Activated CD8-positive, alpha-beta memory T cell treated with anti-CD3 and anti-CD28 coated beads, Interleukin-2, amount 50 U/mL, for 48 hours (primary cell): ENCODE data around the gene PAPPA2.
"Not testable (repeated sequence)": the region's sequence is repeated elsewhere in the genome, so short reads cannot be mapped to it uniquely, and the experiment has no call there.

Experiments used
- DNase-seq: peaks from one replicate; pipeline ENCODE4 v3.0.0-alpha.2; 2020

Gene PAPPA2

GRCh38 chr1:176694713-176695112 is 231.7 kb downstream of the PAPPA2 start:
- DNase-seq = no peak

GRCh38 chr1:176696109-176696508 is 233.1 kb downstream of the PAPPA2 start:
- DNase-seq = no peak

- no peak for DNase-seq
These were observed 233.7 kb downstream of the PAPPA2 start for GRCh38 chr1:176696689-176697088.

- no peak for DNase-seq
These were observed 236.8 kb downstream of the PAPPA2 start for GRCh38 chr1:176699821-176700220.

GRCh38 chr1:176701151-176701866 is 238.3 kb downstream of the PAPPA2 start:
- no peak for DNase-seq

- no peak for DNase-seq
These were observed 239.9 kb downstream of the PAPPA2 start for GRCh38 chr1:176702901-176703300.

- DNase-seq = no peak
These were observed 242.6 kb downstream of the PAPPA2 start for GRCh38 chr1:176705585-176705984.

- DNase-seq = no peak
These were observed 254.2 kb downstream of the PAPPA2 start for GRCh38 chr1:176717066-176717750.

- DNase-seq = no peak
These were observed 256.5 kb downstream of the PAPPA2 start for GRCh38 chr1:176719447-176719846.

GRCh38 chr1:176720838-176721237 is 257.9 kb downstream of the PAPPA2 start:
- DNase-seq = no peak

- DNase-seq = no peak
These were observed 270.7 kb downstream of the PAPPA2 start for GRCh38 chr1:176733661-176734060.

- no peak for DNase-seq
These were observed 272.2 kb downstream of the PAPPA2 start for GRCh38 chr1:176735201-176735600.

- no peak for DNase-seq
These were observed 273.0 kb downstream of the PAPPA2 start for GRCh38 chr1:176736015-176736414.

GRCh38 chr1:176741181-176741580 is 278.2 kb downstream of the PAPPA2 start:
- DNase-seq = no peak

GRCh38 chr1:176742322-176742721 is 279.3 kb downstream of the PAPPA2 start:
- DNase-seq = no peak

GRCh38 chr1:176744142-176744541 is 281.2 kb downstream of the PAPPA2 start:
- DNase-seq = no peak

- DNase-seq = no peak
These were observed 283.0 kb downstream of the PAPPA2 start for GRCh38 chr1:176745945-176746344.

- DNase-seq = no peak
These were observed 289.5 kb downstream of the PAPPA2 start for GRCh38 chr1:176752505-176752904.

GRCh38 chr1:176754676-176755075 is 291.7 kb downstream of the PAPPA2 start:
- DNase-seq = no peak

GRCh38 chr1:176756817-176757216 is 293.8 kb downstream of the PAPPA2 start:
- DNase-seq = not testable (repeated sequence)

- DNase-seq = no peak
These were observed 302.6 kb downstream of the PAPPA2 start for GRCh38 chr1:176765608-176766007.

GRCh38 chr1:176766779-176767178 is 303.8 kb downstream of the PAPPA2 start:
- DNase-seq = no peak

- no peak for DNase-seq
These were observed 304.8 kb downstream of the PAPPA2 start for GRCh38 chr1:176767714-176768136.

- DNase-seq = no peak
These were observed 305.6 kb downstream of the PAPPA2 start for GRCh38 chr1:176768532-176768931.

- DNase-seq = no peak
These were observed 307.1 kb downstream of the PAPPA2 start for GRCh38 chr1:176770066-176770465.
